Nucleus accumbens (tissue), 56 donors: ENCODE measurements around the gene PNMA6F.

Source experiments
- DNase-seq, 56 donors: peaks; one replicate each; lab custom pipeline; 2025; lab: John Stamatoyannopoulos, UW

PNMA6F gene

DNA sequence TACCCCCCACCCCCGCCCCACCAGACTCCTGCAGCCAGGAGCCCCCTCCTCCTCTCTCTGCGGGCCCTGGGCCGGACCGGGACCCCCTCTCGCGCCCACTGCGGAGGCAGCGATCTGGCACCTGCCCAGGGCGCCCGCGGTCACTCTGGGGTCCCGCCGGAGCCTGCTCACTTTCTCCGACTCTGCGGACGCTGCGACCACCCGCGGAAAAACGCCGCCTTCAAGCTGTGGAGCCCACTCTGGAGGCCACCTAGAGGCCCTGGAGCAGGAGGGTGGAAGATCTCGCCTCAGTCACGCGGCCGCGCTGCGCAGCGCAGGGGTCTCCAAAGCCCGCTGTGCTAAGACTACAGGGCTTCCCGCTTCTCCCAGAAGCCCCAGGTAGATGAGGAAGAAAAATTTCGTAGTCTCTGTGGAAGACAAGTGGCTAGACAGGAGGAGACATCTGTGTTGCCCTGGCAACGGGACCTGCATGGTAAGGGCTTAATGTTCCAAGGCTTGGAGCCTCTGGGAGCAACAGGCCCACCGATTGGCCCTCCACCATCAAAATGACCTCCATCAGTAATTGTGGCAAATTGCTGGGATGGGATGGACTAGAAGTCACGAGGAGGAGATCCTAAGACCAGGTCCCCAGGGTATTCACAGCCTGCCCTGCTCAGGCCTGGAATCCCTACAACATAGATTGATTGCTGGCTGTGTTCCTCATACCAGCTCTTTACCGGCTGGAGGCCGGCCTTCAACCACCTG lies at the start of gene PNMA6F:
TSS of gene PNMA6F (minus strand) at position 387 of the 744 bp plus-strand sequence. CDS start 1,093 bp downstream, outside the sequence.
- DNase-seq, result peak in 8 of 56 donors; percentile 3 to 22 (median 15)

DNA sequence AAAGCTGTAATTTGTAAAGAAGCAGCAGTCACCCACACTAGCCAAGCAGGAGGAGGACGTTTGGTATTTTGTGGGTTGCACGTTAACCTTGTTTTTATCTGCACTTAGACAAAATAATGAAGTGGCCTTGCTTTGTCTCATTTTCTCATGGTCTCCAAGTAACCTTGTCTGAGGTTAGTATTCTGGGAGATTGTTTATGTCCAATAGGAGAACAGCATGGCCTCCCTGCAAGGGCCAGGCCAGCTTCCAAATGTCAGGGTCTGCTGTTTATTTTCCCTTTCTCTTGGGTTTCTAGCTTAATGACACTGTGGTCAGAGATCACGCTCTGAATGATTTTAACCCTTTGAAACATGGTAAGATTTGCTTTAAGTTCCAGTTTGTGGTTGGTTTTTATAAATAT lies 49.7 kb upstream of the PNMA6F start:
- no peak for DNase-seq

DNA sequence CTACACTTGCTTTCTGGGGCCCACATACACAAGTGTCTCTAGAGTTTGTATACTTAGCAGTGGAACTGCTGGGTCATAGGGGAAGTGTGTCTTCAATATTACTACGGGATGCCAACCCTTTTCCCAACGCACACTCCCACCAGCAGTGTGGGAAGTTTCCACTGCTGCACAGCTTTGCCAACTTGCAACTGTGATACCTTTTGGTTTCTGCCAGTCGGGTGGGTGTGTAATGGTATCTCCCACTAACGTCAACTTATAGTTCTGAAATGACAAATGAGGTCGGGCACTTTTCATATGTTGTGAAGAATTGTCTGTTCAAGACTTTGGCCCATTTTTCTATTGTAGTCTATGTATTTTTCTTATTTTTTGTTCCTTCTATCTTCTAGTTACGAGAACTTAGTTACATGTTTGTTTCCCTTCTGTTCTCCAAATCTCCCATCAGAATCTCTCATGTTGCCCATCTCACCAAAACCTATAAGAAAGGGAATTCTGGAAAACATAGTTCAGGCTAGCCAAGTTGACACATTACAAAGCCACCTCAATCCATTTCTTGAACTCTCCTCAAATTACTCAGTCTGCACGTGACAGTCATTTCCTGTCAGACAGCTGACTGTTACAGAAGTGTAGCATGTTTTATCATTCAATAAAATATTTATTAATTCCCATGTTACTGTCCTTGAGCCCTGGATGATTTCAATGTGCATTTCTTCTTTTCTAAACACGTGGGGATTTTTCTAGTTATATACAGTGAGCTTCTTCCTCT lies 48.9 kb upstream of the PNMA6F start:
- DNase-seq, result no peak

DNA sequence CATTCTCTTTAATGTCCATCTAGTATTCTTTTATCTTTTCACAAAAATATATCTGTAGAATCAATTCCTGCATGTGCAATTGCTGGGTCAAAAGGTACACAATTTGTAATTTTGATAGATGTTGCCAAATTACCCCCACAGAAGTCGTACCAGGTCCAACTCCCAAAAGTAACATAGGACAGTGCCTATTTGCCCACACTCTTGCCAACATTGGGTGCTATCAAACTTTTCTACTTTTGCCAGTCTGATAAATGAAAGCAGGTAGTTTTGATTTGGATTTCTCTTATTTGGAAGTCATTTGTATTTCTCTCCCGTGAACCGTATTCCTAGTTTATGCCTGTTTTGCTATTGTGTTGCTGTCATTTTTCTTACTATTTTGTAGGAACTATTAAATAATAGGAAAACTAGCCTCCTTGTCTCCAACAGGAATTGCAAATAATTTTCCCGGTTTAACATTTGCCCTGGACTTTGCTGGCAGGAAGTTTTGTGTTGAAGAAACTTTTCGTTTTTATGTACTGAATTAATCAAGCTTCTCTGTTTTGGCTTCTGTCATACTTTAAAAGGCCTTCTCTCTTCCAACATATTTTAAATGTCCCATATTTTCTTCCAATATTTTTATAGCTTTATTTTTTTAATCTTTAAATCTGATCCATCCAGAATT lies 45.4 kb upstream of the PNMA6F start:
- DNase-seq, result no peak

DNA sequence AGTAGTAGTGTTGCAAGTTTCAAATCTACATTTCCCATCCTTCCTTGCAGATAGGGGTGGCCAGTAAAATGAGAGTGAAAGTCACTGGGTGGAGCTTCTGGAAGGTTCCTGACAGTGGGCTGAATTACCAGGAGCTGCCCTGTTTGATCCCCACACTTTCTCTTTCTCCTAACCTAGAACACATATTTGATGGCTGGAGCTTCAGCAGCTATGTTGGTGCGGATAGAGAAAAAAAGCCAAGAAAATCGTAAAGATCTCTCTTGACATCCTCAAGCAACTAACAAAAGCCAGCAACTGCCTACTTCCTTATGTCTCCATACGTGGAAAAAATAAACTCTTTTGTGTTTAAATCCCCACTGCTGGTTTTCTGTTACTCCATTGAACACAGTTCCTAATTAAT lies 44.6 kb upstream of the PNMA6F start:
- no peak for DNase-seq

DNA sequence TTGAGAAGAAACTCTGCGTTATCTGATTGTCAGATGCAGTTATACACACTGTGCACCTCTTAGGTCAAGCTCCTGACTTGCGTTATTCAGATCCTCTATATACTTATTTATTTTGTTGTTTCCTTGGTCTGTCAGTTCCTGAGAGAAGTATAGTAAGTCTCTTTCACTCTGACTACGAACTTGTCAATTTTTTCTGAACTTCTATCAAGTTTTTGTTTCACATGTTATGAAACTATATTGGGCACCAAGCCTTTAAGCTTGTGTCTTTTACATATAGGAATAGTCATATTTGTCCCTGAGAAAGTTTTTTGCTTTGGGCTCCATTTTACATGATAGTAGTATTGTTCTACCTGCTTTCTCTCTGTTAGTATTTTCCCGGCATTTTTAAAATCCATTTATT lies 44.1 kb upstream of the PNMA6F start:
- DNase-seq, result no peak

DNA sequence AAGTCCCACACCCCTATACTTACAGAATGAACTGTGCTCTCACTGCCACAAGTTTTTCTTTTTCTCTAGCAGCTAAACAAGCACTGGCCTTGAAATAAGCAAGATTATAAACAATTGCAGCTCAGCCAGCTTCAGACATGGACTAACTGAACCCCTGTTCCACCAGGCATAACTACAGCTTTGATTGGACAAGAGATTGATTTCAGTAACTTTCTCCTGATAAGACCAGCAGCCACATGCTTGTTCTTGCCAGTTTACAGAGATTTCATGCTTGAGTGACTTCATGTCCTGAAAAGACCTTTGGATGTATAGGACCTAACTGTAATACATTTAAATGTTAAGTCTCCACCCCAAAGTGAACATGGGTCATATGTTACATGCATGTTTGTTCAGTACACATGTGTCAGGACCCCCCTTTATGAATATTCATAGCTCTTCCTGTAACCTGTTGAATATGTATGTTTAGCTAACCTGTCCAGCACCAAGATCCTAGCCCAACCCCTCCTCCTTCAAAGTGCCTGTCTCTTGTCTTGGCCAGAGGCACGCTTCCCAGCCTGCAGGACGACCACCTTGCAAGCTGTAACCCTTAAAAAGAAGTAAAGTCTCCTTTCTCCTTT lies 40.3 kb upstream of the PNMA6F start:
- DNase-seq, result no peak

DNA sequence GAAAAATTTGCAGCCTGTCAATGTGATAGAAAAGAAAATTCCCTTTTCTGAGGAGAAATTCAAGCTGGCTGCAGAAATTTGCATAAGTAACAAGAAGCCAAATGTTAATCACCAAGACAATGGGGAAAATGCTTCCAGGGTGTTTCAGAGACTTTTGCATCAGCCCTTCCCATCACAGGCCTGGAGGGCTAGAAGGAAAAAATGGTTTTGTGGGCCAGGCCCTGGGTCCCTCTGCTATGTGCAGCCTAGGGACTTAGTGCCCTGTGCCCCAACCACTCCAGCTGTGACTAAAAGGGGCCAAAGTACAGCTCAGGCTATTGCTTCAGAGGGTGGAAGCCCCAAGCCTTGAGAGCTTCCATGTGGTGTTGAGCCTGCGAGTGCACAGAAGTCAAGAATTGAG lies 36.3 kb upstream of the PNMA6F start:
- DNase-seq, result no peak

DNA sequence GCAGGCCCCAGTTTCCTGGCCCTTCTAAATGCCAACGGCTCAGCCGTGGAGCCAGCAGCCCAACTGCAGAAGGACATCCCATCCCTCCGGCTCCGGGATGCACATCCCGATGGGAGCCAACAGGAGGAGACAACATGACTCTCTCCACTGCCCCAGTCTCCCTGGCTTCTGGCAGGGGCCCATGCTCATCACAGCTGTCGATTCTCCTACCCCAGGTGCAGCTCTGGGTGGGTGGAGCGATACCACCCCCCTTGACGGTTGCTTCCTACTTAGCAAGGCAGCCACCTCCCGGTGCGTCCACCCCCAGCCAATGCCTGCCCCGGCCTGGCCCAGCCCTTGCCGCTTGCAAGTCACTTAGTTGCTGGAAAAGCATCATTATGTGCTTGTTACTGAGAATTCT lies 31.8 kb upstream of the PNMA6F start:
- DNase-seq, result no peak

DNA sequence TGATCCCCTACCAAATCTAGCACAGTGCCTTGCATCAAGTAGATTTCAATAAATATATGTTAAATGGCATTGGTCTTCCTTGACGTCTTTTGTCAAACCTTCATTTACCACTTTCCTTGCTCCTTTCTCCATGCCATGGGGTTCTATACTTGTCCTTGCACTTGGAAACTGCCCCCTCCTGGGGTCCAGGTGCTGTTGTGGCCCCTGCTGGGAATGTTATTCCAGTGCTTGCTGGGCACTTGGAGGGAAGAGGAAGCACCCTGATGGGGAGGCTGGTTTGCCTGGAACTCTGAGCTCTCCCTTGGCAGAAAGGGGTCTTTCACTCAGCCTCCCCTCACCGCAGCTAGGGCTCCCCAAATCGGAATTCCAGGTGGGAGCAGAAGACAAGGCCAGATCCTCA lies 31.3 kb upstream of the PNMA6F start:
- DNase-seq, result no peak

DNA sequence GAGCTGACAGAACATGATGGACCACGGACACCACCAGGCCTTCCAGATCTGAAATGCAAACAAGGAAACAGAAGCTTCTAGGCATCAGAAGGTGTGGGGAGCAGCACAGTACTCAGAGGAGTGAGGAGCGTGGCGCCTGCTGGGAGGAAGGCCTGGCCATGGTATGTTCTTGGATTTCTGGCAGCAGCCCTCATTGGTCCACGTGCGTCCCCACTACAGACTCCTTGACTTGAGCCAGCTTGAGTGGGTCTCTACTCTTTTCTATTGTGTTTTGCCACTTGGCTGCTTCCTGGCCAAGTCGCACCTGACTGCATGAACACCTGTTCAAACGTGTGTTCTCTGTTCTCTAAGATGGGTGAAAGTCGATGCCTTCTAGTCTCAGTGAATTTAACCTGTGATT lies 30.4 kb upstream of the PNMA6F start:
- DNase-seq, result no peak

DNA sequence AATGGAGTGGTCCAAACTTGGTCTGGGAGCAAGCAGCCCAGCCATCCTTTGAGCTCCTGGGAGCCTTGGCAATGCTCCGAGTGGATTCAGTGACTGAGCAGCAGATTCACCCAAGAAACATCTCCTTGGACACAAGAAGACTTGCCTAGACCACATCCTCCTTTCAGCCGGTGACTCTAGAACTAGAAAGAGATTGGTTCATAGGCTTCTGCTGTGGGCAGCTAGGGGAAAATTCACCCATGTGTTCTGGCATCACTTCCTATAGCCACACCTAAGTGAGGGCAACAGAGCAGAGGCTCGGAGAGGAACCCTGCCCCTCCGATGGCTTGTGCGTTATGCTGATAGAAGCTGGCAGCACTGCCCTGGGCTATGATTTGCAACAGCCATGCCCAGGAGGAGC lies 28.4 kb upstream of the PNMA6F start:
- DNase-seq, result no peak

DNA sequence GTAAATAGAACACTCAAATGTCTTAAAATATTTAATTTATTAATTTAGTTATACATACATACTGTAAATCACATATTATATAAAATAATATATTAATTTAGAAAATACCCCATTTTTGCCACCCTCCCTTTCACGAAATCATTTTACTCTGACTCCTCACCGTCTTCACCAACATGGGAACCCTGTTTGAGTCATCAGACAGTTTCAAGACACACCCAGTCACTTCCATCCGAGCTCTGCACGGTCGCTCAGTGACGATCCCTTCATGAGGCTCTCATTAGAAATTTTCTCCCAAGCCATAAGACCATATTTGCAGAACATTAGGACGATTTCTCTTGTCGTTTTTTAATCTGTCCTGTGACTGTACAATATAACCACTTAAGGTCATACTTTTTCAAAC lies 26.9 kb upstream of the PNMA6F start:
- DNase-seq, result no peak

DNA sequence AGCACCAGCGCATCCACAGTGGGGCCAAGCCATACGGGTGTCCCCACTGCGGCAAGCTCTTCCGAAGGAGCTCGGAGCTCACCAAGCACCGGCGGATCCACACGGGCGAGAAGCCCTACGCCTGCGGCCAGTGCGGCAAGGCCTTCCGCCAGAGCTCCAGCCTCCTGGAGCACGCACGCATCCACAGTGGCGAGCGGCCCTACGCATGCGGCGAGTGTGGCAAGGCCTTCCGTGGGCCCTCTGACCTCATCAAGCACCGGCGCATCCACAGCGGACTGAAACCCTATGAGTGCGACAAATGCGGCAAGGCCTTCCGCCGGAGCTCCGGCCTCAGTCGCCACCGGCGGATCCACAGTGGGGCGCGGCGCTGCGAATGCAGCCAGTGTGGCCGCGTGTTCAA lies 26.0 kb upstream of the PNMA6F start:
- DNase-seq, result no peak

DNA sequence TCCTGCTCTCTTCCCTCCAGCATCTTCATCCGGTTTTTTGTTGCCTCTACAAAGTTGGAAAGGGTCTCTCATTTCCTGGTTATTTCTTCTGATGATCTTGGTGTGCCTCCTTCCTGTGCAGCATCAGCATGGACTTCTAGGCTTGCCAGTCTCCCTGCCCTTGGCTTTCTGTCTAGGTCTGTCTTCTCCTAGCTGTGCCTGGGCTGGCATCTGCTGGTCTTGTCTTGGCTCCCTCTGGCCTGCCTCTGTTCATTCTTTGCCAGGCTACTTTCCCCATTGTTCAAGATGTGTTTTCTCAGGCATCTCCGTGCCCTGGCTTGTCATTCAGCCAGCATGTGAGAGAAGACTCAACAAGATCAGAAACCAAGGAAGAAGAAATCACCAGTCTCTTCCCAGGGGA lies 22.1 kb upstream of the PNMA6F start:
- no peak for DNase-seq

DNA sequence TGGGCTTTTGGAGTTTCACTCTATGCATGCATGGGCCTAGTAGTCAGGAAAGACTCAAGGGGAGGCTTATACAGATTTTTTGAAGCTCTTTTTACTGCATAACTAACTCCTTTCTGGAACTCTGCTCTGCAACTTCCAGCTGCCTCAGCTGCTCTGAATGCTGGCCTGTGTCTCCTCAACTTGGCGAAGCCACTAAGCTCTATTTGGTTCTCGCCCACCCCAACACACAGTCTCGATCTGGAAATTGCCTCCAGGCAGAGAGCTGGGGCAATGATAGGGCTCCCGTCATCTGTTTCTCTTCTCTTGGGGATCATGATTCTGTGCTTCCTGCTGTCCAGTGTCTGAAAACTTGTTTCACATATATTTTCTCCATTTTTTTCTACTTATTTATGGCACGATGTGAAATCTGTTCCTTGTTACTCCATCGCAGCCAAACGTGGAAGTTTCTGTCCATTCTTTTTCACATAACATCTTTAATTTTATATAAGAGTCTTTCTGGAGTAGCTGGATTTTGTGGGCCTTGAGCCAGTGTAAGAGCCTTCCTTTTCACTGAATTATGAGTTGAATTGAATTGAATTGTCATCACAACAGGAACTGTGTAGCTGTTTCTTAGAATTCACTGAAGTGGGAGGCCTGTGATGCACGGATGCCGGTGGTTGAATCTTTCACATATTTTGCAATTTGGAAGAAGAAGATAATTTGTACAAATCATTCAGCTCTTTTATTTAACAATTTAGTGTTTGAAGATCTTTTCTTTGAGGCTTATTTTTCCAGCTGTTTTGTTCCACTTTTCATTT lies 21.4 kb upstream of the PNMA6F start:
- peak in 2 of 56 donors; percentile 5 to 6 for DNase-seq

DNA sequence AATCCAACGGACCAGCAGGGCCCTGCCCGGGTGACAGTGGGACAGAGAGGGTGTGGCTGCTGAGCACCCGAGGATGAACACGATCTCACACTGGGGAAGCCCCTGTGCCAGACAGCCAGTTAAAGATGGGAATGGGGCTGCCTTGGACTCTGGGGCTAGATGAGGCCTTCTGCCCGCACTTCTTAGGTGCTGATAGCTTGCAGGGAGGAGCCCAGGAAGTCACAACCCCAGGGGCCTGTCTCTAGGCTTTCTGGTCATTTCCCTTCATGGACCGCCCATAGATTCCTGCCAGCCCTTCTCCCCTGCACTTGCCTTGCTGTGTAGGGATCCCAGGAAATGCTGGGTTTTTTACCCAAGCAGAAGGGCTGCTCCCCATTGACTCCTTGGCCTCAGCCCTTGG lies 18.5 kb upstream of the PNMA6F start:
- no peak for DNase-seq

DNA sequence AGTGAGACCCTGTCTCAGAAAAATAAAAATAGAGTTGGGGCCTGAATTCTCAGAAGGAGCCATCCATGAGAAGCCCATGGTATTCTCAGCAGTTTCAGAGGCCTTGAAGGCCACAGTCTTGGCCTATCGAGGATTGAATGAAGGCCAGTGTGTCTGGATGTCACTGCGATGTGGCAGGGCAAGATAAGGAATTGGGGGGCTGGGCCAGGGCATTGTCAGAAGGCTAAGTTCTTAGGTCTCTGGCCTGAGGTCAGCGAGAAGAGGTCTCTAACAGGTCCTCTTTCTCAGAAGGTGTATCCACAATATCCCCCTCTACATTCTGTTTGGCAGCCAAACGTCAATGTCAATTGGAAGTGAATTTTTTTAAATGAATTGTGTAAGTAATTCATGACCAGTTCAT lies 18.1 kb upstream of the PNMA6F start:
- no peak for DNase-seq

DNA sequence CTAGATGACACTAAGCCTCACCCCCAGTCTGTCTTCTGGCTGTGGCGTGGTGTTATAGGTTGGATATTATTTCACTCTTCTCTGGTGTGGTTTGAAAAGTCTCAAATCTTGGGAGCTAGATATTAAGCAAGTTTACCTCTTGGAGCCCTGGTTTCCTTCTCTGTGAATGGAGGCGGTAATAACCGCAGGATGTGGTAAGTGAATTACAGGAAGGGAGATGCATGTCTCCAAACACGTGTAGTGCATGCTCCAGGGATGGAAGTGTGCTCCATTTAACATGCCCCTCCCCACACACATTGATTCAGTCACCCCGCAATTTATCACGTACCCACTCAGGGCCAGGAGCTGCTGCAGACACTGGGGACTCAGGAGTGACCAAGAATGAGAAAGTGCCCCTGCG lies 17.3 kb upstream of the PNMA6F start:
- no peak for DNase-seq

DNA sequence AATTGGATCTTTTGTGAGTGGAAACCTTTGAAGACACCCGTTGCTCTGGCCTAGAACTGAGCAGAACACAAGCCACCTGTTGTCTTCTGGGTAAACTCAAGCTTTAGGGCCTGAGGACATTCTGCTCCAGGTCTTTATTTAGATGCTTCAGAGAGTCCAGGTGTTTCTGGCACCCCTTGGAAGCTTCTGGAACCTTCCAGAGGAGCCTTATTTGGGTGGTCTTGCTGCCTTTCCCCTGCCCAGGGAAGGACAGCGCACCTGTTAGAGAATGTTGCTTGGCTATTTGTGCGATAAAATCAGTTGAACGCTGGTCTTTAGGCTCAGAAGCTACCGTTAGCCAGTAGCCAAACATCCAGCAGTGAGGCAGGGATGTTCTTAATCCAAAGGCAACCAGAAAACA lies 15.4 kb upstream of the PNMA6F start:
- DNase-seq, result no peak
